Choroid plexus epithelial cell (primary cell): ENCODE results near the gene SQOR.
A peak's percentile ranks its signal among the peaks of the same experiment; 100 is the strongest.

ENCODE experiments used
- DNase-seq: peaks from one replicate; pipeline ENCODE4 v3.0.0-alpha.2; 2010; ENCODE audit warnings: low read depth
- H3K4me3 ChIP-seq: 2 replicates; pipeline ENCODE4 v1.5.1; 2011; ENCODE audit warnings: low read depth, mild to moderate bottlenecking, control low read depth, low read length, moderate library complexity
- TF ChIP-seq, protein P1 (sequence below): conservative IDR thresholded peaks from 2 replicates; pipeline ENCODE4 v1.5.1; 2011; ENCODE audit warnings: low read depth, mild to moderate bottlenecking, control low read depth, inconsistent platforms, low read length, moderate library complexity

Gene SQOR

DNA sequence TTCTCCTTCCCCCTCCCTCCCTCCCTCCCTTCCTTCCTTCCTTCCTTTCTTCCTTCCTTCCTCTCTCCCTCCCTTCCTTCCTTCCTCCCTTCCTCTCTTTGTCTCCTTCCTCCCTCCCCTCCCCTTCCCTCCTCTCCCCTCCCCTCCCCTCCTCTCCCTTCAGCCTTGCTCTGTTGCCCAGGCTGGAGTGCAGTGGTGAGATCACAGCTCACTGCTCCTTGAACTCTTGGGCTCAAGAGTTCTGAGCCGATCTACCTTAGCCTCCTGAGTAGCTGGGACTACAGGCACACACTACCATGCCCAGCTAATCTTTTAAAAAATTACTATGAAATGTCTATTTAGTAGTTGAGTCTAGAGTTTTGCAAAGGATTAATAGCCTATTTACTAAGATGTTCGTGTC, 32.2 kb downstream of the SQOR start:
- H3K4me3 ChIP-seq: no peak overlapping the region
- TF ChIP-seq, protein P1, sequence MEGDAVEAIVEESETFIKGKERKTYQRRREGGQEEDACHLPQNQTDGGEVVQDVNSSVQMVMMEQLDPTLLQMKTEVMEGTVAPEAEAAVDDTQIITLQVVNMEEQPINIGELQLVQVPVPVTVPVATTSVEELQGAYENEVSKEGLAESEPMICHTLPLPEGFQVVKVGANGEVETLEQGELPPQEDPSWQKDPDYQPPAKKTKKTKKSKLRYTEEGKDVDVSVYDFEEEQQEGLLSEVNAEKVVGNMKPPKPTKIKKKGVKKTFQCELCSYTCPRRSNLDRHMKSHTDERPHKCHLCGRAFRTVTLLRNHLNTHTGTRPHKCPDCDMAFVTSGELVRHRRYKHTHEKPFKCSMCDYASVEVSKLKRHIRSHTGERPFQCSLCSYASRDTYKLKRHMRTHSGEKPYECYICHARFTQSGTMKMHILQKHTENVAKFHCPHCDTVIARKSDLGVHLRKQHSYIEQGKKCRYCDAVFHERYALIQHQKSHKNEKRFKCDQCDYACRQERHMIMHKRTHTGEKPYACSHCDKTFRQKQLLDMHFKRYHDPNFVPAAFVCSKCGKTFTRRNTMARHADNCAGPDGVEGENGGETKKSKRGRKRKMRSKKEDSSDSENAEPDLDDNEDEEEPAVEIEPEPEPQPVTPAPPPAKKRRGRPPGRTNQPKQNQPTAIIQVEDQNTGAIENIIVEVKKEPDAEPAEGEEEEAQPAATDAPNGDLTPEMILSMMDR: no peak
- no peak for DNase-seq

DNA sequence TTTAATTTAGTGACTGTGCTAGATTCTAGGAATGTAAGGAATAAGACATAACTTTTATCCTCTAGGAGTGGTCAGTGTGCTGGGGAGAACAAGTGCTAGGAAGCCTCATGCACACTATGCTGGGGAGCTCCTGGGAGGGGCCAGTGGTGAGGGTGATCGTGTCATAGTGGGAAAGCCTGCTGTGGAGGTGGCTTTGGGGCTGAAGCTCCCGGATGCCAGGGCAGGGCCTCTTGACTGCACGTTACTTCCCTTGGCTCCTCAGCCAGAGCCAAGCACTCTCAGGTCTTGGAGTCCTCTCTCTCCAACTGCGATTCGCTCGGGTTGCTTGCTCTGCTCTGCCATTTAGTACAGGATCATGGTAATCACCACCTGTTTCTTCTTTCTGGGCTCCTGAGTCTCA, 33.6 kb downstream of the SQOR start:
- TF ChIP-seq, protein P1: no peak
- H3K4me3 ChIP-seq: no peak overlapping the region
- no peak for DNase-seq

DNA sequence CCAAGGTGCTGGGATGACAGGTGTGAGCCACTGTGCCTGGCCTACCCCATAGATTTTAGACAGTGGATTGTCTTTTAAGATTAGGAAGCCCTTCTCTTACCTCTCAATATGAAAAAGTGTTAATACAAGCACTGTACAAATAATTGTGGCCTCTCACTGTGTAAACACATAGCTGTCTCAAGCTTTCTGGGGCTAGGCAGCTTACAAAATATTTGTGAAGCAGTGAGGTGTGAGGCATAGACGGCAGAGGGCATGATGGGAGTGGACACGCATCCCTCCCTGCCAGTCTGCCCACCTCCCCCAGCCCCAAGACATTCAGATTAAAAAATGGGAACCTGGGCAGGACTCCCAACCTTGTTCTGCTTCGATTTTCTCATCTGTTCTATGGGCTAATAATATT, 34.6 kb downstream of the SQOR start:
- DNase-seq: no peak
- TF ChIP-seq, protein P1: no peak
- no peak overlapping the region for H3K4me3 ChIP-seq

DNA sequence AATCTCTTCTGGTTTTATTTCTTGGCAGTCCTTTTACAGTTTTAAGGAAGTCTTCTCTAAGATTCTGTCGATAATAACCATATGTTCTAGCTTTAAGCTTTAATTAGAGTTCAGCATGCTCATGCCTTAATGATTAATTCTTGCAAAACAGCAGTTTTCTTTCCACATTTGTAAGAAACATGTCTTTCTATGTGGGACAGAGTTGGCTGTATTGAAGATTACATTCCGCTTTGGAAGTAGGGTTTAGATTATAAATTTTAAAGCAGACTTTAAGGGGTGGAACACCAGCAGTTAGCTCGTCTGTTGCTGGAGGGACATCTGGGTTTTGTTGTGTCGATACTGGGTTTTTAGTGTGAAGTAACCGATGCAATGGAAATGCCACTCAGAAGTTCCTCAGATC, 35.3 kb downstream of the SQOR start:
- no peak overlapping the region for H3K4me3 ChIP-seq
- DNase-seq: no peak
- TF ChIP-seq, protein P1: no peak

DNA sequence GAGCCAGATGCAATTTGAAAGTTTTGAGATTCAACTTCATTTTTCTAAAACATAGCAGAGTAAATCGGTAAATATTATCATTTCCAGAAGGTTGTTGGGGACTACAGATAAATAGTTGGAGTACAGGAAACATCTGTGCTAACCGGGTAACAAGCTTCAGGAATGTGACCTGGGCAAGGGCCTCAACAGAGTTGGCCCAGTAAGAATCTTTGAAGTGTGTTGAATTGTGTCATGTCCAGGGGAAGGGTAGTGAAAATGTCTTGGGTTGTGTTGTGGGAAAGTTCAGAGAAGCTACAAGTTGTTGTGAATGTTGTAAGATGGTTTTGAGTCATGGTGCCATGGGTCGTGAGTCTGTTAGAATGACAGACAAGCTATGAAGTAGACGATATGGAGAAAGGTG, 35.7 kb downstream of the SQOR start:
- TF ChIP-seq, protein P1: no peak
- H3K4me3 ChIP-seq: no peak overlapping the region

DNA sequence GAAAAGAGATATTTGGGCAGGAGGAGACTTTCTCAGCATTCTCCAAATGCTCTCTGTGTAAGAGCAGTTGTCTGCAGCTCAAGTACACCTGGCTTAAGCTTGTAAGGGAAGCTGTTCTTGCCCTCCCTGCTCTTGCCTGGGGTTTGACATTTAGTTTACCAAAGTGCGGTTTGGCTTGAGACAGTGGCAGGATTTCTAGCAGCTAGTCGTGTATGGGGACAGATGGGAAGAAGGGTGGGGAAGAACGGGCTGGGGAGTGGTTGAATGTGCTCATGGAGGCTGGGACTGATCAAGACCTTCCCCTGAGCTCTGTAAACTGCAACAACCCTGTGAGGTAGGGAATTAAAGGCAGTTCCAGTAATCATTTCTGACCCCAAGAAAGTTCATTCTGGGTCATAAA, 39.8 kb downstream of the SQOR start:
- no peak for DNase-seq
- no peak overlapping the region for H3K4me3 ChIP-seq
- TF ChIP-seq, protein P1: no peak

More for the DNA sequence above, 35.7 kb downstream of the SQOR start:
- peak; percentile 89 for DNase-seq

DNA sequence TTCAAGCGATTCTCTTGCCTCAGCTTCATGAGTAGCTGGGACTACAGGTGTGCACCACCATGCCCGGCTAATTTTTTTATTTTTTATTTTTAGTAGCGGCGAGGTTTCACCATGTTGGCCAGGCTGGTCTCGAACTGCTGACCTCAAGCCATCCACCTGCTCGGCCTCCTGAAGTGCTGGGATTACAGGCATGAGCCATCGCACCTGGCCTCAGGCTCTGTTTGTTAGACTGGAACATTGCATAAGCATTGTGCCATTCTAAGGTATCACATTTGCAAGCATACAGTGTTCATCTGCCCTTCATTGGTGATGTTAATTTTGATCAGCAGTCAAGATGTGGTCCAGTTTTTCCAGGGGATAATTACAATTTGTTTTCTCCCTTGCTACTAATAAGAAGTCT, 43.0 kb downstream of the SQOR start:
- DNase-seq: no peak
- TF ChIP-seq, protein P1: no peak
- no peak overlapping the region for H3K4me3 ChIP-seq
